Stimulated activated naive CD8-positive, alpha-beta T cell treated with anti-CD3 and anti-CD28 coated beads, Interleukin-15, Interleukin-2, amounts not matched to agents 100 U/mL and 50 U/mL, for 24 hours (primary cell): ENCODE measurements around the gene MFSD6.
A peak's percentile ranks its signal among the peaks of the same experiment; 100 is the strongest.

ENCODE experiments used
- ATAC-seq: fragments of 150-1000 bp; cut with Tn5 transposase; one replicate; pipeline ENCODE4 v1.10.0; 2021
- DNase-seq: peaks from one replicate; pipeline ENCODE4 v3.0.0; 2021

The MFSD6 gene

DNA sequence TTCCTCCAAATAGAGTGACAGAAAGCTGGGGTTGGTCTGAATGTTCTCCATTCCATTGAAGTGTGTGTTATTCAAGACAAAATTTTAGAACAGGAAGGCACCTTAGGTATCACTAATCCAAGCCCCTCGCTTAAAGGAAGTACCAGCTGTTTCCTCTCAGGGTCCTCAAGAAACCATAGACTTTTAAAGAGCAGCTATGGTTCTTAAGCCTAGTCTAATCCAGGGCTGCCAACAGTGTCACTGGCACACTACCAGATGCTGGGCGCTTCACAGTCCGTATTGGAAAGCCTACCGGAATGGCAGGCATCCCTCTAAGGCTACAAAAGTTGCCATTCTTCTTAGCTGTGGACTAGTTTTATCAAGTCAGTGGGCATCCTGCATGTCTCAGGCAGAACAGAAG is 124.4 kb downstream of the MFSD6 start:
- ATAC-seq (no peak), DNase-seq (no peak)

DNA sequence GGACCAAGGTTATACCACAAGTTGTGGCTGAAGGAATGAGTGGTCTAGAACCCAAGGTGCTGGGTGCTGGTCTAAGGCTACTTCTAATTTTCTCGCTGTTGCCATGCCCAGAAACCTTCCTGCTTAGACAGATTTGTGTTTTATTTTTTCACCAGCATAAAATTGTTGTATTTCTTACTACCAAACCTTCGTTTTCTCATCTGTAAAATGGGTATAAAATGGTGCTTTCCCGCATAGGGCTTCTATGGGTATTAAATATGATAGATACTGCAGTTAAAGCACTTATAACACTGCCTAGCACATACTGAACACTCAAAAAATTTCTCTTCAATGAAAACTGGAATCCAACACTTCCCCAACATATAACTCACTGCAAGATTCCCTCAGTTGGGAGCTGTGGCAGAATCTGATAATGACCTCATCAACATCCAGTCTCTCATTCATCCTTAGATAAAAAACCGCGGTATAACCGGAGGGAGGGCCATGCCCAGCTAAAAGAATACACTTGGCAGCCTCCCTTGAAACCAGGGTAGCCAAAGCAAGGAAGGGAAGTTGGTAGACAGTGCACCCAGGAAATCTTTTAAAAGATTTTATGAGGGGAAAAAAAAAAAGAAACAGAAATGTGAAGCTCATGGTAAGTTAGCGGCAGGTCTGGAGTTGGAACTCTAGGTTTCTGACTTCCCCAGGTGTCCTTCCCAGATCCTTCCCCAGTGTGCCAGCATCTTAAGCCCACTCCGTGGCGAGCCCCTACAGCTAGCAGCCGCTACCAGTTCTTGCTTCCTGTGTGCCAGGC is 125.2 kb downstream of the MFSD6 start:
- ATAC-seq (no peak), DNase-seq (peak; percentile 53)

- ATAC-seq = peak; percentile 26
- DNase-seq = no peak
These were observed 125.8 kb downstream of the MFSD6 start for GRCh38 chr2:190533968-190534309.

- DNase-seq = peak; percentile 91
- peak; percentile 90 for ATAC-seq
These were observed 126.4 kb downstream of the MFSD6 start, which contains the start of gene NEMP2 for GRCh38 chr2:190534310-190535120. Gene NEMP2 (minus strand): TSS chr2:190534722. CDS start chr2:190534655, 67 bp downstream.

GRCh38 chr2:190535121-190535439 is 126.9 kb downstream of the MFSD6 start:
- DNase-seq (no peak), ATAC-seq (no peak)

GRCh38 chr2:190535586-190535985 is 127.4 kb downstream of the MFSD6 start:
- DNase-seq (no peak), ATAC-seq (no peak)

DNA sequence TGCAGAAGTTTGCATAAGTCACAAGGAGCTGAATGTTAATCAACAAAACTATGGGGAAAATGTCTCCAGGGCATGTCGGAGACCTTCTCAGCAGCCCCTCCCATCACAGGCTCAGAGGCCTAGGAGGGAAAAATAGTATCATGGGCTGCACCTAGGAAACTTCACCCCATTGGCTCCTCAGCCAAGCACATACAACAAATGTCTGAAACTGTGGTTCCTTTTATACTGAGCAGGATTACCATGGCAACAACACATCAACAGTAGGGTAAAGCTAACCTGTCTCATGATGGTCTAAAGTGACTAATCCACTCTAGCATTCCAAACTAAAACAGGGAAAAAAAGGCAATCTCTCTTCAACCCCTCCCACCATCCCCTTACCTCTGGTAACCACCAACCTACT is 129.6 kb downstream of the MFSD6 start:
- no peak for ATAC-seq
- no peak for DNase-seq

GRCh38 chr2:190538201-190538600 is 130.0 kb downstream of the MFSD6 start:
- DNase-seq = no peak
- ATAC-seq = no peak

- DNase-seq = no peak
- ATAC-seq = no peak
These were observed 131.9 kb downstream of the MFSD6 start for GRCh38 chr2:190540048-190540447.

DNA sequence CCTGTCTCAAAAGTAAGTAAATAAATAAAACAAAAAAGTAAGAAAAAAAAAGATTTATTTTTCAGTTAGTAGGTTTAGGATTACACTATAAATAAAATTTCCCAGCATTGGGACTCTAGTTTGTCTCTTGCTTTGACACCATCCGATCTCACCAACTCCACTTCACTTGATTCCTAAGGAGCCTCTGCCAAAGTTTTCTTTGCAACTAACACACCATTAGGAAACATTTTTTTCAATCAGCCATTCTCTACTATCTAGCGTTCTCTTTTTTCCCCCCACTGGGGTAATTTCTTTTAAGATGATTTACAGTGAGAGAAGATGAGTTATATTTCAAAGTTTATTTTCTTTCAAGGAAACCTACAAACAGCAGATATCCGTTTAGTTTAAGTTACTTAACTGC is 136.9 kb downstream of the MFSD6 start:
- ATAC-seq = no peak
- no peak for DNase-seq

GRCh38 chr2:190545555-190546385 is 137.6 kb downstream of the MFSD6 start:
- ATAC-seq = no peak
- no peak for DNase-seq

DNA sequence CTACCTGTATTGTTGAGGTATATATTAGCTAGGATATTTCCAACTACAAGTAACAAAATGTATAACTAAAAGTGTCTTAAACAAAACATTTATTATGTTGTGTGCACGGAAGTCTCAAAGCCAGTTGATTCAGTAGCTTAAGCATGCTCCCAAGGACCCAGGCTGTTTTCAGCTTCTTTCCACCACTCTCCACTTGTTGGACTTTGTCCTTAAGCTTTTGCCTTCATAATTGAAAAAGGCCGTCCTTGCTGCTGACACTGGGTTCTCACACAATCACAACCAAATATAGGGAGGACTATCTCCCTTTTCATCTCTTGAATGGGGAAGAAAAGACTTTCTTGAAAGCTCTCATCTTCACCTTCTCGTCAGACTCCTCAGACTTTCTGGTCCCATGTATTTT is 138.6 kb downstream of the MFSD6 start:
- ATAC-seq (no peak), DNase-seq (no peak)

DNA sequence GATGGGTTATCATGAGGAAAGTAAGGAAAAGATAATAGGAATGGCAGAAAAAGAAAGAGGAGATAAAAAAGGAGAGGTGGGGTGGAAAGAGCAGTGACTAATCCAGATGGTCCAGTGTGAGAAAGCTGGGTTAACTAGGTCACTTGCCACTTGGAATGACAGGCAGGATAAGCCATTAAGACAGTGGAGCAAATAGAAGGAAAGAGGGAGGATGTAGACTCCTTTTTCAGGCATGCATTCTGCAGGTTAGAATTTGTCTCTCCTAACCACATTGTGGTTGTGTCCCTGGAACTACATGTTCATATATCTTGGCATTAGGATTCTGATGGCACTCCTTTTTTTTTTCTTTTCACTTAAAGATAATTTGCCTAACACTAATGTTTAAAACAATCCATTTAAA is 139.7 kb downstream of the MFSD6 start:
- DNase-seq (no peak), ATAC-seq (no peak)

DNA sequence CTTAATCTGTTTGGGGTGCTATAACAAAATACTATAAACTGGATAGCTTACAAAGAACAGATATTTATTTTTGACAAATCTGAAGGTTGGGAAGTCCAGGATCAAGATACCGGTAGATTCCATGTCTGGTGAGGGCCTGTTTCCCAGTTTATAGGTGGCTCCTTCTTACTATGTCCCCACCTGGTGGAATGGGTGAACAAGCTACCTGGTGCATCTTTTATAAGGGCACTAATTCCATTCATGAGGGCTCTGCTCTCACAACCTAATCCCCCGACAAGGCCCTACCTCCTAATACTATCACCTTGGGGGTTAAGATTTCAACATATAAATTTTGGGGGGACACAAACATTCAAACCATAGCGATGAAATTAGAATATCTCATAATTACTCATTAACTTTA is 142.0 kb downstream of the MFSD6 start:
- no peak for ATAC-seq
- no peak for DNase-seq
